ENCODE results near the gene RNASEH2C.
"Not testable (repeated sequence)": the region's sequence is repeated elsewhere in the genome, so short reads cannot be mapped to it uniquely, and the experiment has no call there.

DNA sequence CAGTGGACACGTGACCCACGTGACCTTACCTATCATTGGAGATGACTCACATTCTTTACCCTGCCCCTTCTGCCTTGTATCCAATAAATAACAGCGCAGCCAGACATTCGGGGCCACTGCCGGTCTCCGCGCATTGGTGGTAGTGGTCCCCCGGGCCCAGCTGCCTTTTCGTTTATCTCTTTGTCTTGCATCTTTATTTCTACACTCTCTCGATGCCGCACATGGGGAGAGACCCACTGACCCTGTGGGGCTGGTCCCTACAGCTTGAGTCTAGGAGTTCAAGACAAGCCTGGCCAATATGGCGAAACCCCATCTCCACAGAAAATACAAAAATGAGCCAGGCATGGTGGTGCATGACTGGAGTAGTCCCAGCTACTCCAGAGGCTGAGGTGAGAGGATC, 13.6 kb downstream of the RNASEH2C start:
- not testable (repeated sequence) for TF ChIP-seq EP300 (IDR thresholded peaks at IDR 0.05; ENCODE audit: borderline replicate concordance in 1 of 2, control insufficient read depth in 1 of 2, low read depth in 2 of 2, low read length in 2 of 2); SP1 (IDR thresholded peaks at IDR 0.05; ENCODE audit: low read depth, low read length); BACH1 (IDR thresholded peaks at IDR 0.05; ENCODE audit: borderline replicate concordance); ATF3 (IDR thresholded peaks at IDR 0.05; ENCODE audit: borderline replicate concordance, extremely low read depth, low read depth, low read length); ASH2L (IDR thresholded peaks at IDR 0.05; ENCODE audit: borderline replicate concordance, low read depth); EED (IDR thresholded peaks at IDR 0.05; ENCODE audit: low read depth); FOS (IDR thresholded peaks at IDR 0.05; ENCODE audit: borderline replicate concordance, extremely low read depth, insufficient read length)
- TF ChIP-seq, protein P1, sequence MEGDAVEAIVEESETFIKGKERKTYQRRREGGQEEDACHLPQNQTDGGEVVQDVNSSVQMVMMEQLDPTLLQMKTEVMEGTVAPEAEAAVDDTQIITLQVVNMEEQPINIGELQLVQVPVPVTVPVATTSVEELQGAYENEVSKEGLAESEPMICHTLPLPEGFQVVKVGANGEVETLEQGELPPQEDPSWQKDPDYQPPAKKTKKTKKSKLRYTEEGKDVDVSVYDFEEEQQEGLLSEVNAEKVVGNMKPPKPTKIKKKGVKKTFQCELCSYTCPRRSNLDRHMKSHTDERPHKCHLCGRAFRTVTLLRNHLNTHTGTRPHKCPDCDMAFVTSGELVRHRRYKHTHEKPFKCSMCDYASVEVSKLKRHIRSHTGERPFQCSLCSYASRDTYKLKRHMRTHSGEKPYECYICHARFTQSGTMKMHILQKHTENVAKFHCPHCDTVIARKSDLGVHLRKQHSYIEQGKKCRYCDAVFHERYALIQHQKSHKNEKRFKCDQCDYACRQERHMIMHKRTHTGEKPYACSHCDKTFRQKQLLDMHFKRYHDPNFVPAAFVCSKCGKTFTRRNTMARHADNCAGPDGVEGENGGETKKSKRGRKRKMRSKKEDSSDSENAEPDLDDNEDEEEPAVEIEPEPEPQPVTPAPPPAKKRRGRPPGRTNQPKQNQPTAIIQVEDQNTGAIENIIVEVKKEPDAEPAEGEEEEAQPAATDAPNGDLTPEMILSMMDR (IDR thresholded peaks at IDR 0.05 in 2 of 3, conservative IDR thresholded peaks at IDR 0.05 in 1 of 3; ENCODE audit: control insufficient read depth in 2 of 3, extremely low read depth in 1 of 3, insufficient read depth in 1 of 3, low read depth in 3 of 3, low read length in 3 of 3), result not testable (repeated sequence)
- TF ChIP-seq, protein P2, sequence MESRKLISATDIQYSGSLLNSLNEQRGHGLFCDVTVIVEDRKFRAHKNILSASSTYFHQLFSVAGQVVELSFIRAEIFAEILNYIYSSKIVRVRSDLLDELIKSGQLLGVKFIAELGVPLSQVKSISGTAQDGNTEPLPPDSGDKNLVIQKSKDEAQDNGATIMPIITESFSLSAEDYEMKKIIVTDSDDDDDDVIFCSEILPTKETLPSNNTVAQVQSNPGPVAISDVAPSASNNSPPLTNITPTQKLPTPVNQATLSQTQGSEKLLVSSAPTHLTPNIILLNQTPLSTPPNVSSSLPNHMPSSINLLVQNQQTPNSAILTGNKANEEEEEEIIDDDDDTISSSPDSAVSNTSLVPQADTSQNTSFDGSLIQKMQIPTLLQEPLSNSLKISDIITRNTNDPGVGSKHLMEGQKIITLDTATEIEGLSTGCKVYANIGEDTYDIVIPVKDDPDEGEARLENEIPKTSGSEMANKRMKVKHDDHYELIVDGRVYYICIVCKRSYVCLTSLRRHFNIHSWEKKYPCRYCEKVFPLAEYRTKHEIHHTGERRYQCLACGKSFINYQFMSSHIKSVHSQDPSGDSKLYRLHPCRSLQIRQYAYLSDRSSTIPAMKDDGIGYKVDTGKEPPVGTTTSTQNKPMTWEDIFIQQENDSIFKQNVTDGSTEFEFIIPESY (IDR thresholded peaks at IDR 0.05), result not testable (repeated sequence)

Data from GM12878 (cell line).